HepG2 (cell line): ENCODE measurements around the gene OR6S1. TPM values are rescaled to one million over a fixed set of nuclear protein-coding genes. Genes with fewer than 3 reads are reported as not detected.
A peak's percentile ranks its signal among the peaks of the same experiment; 100 is the strongest.

Experiments
- CAMTA2 ChIP-seq: sonication (generic); formaldehyde crosslinking; IDR thresholded peaks from 2 replicates; pipeline ENCODE4 v1.4.0; 2020; ENCODE audit warnings: mild to moderate bottlenecking, missing genetic modification reagents, borderline replicate concordance
- FOXA3 ChIP-seq: IDR thresholded peaks from 2 replicates; pipeline ENCODE4 v1.6.1; 2016; ENCODE audit warnings: missing genetic modification reagents, missing compliant biosample characterization
- SP4 ChIP-seq: sonication (generic); formaldehyde crosslinking; IDR thresholded peaks from 2 replicates; pipeline ENCODE4 v1.8.1; 2023; ENCODE audit warnings: mild to moderate bottlenecking, missing genetic modification reagents
- SSRP1 ChIP-seq: IDR thresholded peaks from 2 replicates; pipeline ENCODE4 v1.6.1; 2016; ENCODE audit warnings: control low read depth
- TAF1 ChIP-seq: sonication (generic); formaldehyde crosslinking; IDR thresholded peaks from 2 replicates; pipeline ENCODE4 v1.4.0; 2020; ENCODE audit warnings: missing genetic modification reagents
- ZNF280D ChIP-seq: sonication (generic); formaldehyde crosslinking; IDR thresholded peaks from 2 replicates; pipeline ENCODE4 v1.5.1; 2020; ENCODE audit warnings: mild to moderate bottlenecking, missing genetic modification reagents
- ZNF513 ChIP-seq: sonication (generic); formaldehyde crosslinking; conservative IDR thresholded peaks from 2 replicates; pipeline ENCODE4 v1.5.0; 2020; ENCODE audit warnings: missing genetic modification reagents
- polyA plus RNA-seq, 8 experiments: library from polyadenylated mRNA; depleted of rRNA in 3 of 8; stranded (reverse) in 7 of 8; unstranded in 1 of 8; fragments of >200 nt; fragmentation: Illumina TruSeq in 4 of 8; extraction: Trizol in 4 of 8; gene quantifications; 2 replicates each; pipeline versions ENCODE4 v1.2.1 to v1.2.3, GENCODE V29; 2011 to 2016; ENCODE audit warnings: low read depth in 4 of 8, missing spikeins in 1 of 8, mixed read lengths in 1 of 8; ENCODE audit not compliant: insufficient read depth in 1 of 8
- total RNA-seq, 5 experiments: library from RNA; depleted of rRNA; stranded (reverse); fragments of >200 nt; fragmentation: Illumina TruSeq; extraction: Trizol; gene quantifications; 2 replicates each; pipeline ENCODE4 v1.2.3, GENCODE V29; 2016; ENCODE audit warnings: low read depth in 1 of 5
- TF ChIP-seq, protein P1 (sequence below): IDR thresholded peaks from 2 replicates; pipeline ENCODE4 v1.6.1; 2016; ENCODE audit warnings: low read depth, missing genetic modification reagents, missing compliant biosample characterization
- TF ChIP-seq, protein P2 (sequence below): sonication (generic); formaldehyde crosslinking; IDR thresholded peaks from 2 replicates; pipeline ENCODE4 v1.4.0; 2020; ENCODE audit warnings: mild to moderate bottlenecking, missing genetic modification reagents
- TF ChIP-seq, protein P3 (sequence below): sonication (generic); formaldehyde crosslinking; IDR thresholded peaks from 2 replicates; pipeline ENCODE4 v1.4.0; 2020; ENCODE audit warnings: missing genetic modification reagents

The OR6S1 gene
- total and polyA plus RNA-seq, 2 of the 13 experiments (the other 11 are each of a cell fraction or from before 2014, with no cell fraction given), result 0.09 TPM; not detected in 1

GRCh38 chr14:20609215-20610001 lies 32.1 kb downstream of the OR6S1 start (continued):
- TF ChIP-seq, protein P1, sequence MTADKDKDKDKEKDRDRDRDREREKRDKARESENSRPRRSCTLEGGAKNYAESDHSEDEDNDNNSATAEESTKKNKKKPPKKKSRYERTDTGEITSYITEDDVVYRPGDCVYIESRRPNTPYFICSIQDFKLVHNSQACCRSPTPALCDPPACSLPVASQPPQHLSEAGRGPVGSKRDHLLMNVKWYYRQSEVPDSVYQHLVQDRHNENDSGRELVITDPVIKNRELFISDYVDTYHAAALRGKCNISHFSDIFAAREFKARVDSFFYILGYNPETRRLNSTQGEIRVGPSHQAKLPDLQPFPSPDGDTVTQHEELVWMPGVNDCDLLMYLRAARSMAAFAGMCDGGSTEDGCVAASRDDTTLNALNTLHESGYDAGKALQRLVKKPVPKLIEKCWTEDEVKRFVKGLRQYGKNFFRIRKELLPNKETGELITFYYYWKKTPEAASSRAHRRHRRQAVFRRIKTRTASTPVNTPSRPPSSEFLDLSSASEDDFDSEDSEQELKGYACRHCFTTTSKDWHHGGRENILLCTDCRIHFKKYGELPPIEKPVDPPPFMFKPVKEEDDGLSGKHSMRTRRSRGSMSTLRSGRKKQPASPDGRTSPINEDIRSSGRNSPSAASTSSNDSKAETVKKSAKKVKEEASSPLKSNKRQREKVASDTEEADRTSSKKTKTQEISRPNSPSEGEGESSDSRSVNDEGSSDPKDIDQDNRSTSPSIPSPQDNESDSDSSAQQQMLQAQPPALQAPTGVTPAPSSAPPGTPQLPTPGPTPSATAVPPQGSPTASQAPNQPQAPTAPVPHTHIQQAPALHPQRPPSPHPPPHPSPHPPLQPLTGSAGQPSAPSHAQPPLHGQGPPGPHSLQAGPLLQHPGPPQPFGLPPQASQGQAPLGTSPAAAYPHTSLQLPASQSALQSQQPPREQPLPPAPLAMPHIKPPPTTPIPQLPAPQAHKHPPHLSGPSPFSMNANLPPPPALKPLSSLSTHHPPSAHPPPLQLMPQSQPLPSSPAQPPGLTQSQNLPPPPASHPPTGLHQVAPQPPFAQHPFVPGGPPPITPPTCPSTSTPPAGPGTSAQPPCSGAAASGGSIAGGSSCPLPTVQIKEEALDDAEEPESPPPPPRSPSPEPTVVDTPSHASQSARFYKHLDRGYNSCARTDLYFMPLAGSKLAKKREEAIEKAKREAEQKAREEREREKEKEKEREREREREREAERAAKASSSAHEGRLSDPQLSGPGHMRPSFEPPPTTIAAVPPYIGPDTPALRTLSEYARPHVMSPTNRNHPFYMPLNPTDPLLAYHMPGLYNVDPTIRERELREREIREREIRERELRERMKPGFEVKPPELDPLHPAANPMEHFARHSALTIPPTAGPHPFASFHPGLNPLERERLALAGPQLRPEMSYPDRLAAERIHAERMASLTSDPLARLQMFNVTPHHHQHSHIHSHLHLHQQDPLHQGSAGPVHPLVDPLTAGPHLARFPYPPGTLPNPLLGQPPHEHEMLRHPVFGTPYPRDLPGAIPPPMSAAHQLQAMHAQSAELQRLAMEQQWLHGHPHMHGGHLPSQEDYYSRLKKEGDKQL (CRISPR knock-in tag), result 0 out of 2 replicates have a peak, but pooled peaks have one; percentile 21
- TF ChIP-seq SSRP1 (peak; percentile 97), FOXA3 (0 out of 2 replicates have a peak, but pooled peaks have one; percentile 22), ZNF280D (CRISPR knock-in tag) (peak; percentile 39; the same call in 1 of the 2 replicates), CAMTA2 (CRISPR knock-in tag) (peak; percentile 95; the same call in 1 of the 2 replicates), ZNF513 (CRISPR knock-in tag) (0 out of 2 replicates have a peak, but pooled peaks have one; percentile 29), TAF1 (CRISPR knock-in tag) (0 out of 2 replicates have a peak, but pooled peaks have one; percentile 10), SP4 (no peak; the same call in 1 of the 2 replicates)
- TF ChIP-seq, protein P2, sequence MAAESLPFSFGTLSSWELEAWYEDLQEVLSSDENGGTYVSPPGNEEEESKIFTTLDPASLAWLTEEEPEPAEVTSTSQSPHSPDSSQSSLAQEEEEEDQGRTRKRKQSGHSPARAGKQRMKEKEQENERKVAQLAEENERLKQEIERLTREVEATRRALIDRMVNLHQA, result 0 out of 2 replicates have a peak, but pooled peaks have one; percentile 24
- TF ChIP-seq, protein P3, sequence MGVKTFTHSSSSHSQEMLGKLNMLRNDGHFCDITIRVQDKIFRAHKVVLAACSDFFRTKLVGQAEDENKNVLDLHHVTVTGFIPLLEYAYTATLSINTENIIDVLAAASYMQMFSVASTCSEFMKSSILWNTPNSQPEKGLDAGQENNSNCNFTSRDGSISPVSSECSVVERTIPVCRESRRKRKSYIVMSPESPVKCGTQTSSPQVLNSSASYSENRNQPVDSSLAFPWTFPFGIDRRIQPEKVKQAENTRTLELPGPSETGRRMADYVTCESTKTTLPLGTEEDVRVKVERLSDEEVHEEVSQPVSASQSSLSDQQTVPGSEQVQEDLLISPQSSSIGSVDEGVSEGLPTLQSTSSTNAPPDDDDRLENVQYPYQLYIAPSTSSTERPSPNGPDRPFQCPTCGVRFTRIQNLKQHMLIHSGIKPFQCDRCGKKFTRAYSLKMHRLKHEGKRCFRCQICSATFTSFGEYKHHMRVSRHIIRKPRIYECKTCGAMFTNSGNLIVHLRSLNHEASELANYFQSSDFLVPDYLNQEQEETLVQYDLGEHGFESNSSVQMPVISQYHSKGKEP (CRISPR knock-in tag), result no peak
